CD4-positive, alpha-beta T cell (primary cell): ENCODE results near the gene SAMD14. TPM values are rescaled to one million over a fixed set of nuclear protein-coding genes. Genes with fewer than 3 reads are reported as not detected.
A peak's percentile ranks its signal among the peaks of the same experiment; 100 is the strongest.

Experiments used
- ATAC-seq: fragments of 200-7000 bp; cut with Tn5 transposase; one replicate; pipeline ENCODE4 v1.10.0; 2022; ENCODE audit warnings: mild to moderate bottlenecking; ENCODE audit not compliant: poor library complexity
- CTCF ChIA-PET: fragments of 350-600 bp; sonication (Branson Sonifier 250); formaldehyde crosslinking; loops from one replicate; lab custom pipeline; 2021; ENCODE audit warnings: antibody characterized with exemption, inconsistent platforms; lab: Charles Lee
- POLR2A ChIA-PET: fragments of 350-600 bp; sonication (Branson Sonifier 250); formaldehyde crosslinking; loops from one replicate; lab custom pipeline; 2021; ENCODE audit warnings: antibody characterized with exemption, inconsistent platforms; lab: Charles Lee
- DNase-seq, 14 experiments: peaks; one replicate each; pipeline ENCODE4 v3.0.0-alpha.2; 2013 to 2020; ENCODE audit warnings: mixed read lengths in 2 of 14
- H3K27ac ChIP-seq, 2 donors: one replicate each; pipeline versions ENCODE4 v1.5.1 to v1.7.0; 2013; ENCODE audit warnings: low read length in 2 of 2, low read depth in 1 of 2, mild to moderate bottlenecking in 1 of 2
- H3K27me3 ChIP-seq, 2 experiments: 1 replicate in 1 of 2; 2 replicates in 1 of 2; pipeline versions ENCODE4 v1.6.1 to v1.7.0; 2013; ENCODE audit warnings: low read length in 2 of 2, control low read depth in 1 of 2, mild to moderate bottlenecking in 1 of 2, moderate library complexity in 1 of 2; ENCODE audit not compliant: insufficient read depth in 2 of 2, control insufficient read depth in 1 of 2
- H3K36me3 ChIP-seq: one replicate; pipeline ENCODE4 v1.6.1; 2013; ENCODE audit warnings: low read length, control low read depth; ENCODE audit not compliant: insufficient read depth
- H3K4me1 ChIP-seq: one replicate; pipeline ENCODE4 v1.6.1; 2013; ENCODE audit warnings: low read length, control low read depth; ENCODE audit not compliant: insufficient read depth
- H3K4me3 ChIP-seq: one replicate; pipeline ENCODE4 v1.5.1; 2013; ENCODE audit warnings: mild to moderate bottlenecking, low read length, moderate library complexity
- H3K9me3 ChIP-seq, 2 experiments: 1 replicate in 1 of 2; 2 replicates in 1 of 2; pipeline versions ENCODE4 v1.6.1 to v1.7.0; 2013; ENCODE audit warnings: low read length in 2 of 2, mild to moderate bottlenecking in 2 of 2, control low read depth in 1 of 2, moderate library complexity in 1 of 2; ENCODE audit not compliant: control insufficient read depth in 1 of 2, insufficient read depth in 1 of 2
- H3K27ac Mint-ChIP-seq: one replicate; pipeline ENCODE4 v1.8.0; 2020; ENCODE audit warnings: mixed read lengths
- H3K27me3 Mint-ChIP-seq: one replicate; pipeline ENCODE4 v1.8.0; 2021; ENCODE audit warnings: mixed read lengths
- H3K36me3 Mint-ChIP-seq: one replicate; pipeline ENCODE4 v1.8.0; 2021; ENCODE audit warnings: low read depth, mixed read lengths
- H3K4me1 Mint-ChIP-seq: one replicate; pipeline ENCODE4 v1.8.0; 2021; ENCODE audit warnings: low read depth, mixed read lengths
- H3K4me3 Mint-ChIP-seq: one replicate; pipeline ENCODE4 v1.8.0; 2020; ENCODE audit warnings: mild to moderate bottlenecking, mixed read lengths
- H3K9me3 Mint-ChIP-seq: one replicate; pipeline ENCODE4 v1.8.0; 2020; ENCODE audit warnings: mixed read lengths
- CTCF ChIP-seq: fragments of 200-600 bp; IDR thresholded peaks from one replicate; pipeline ENCODE4 v1.8.0; 2022; ENCODE audit warnings: antibody characterized with exemption, mild to moderate bottlenecking
- intact Hi-C, 2 experiments: fragments of 100-400 bp; cut with DNase I in 1 of 2; cut with micrococcal nuclease in 1 of 2; formaldehyde crosslinking; loops; one replicate each; pipeline versions ENCODE4 v1.15.1 to v1.9.0; 2023 to 2025; cut with DNase I, micrococcal nuclease
- total RNA-seq, 174 experiments: library from RNA in 2 of 174; stranded (reverse) in 2 of 174; gene quantifications; one replicate each; pipeline ENCODE4 v1.2.3 and lab custom pipeline; 2021 to 2026

SAMD14 gene
- total RNA-seq, 2 experiments from 2014 or later: 0.33 to 0.53 TPM

- TF ChIP-seq CTCF: no peak
- H3K4me1 Mint-ChIP-seq: peaks cover 43% of the 10 kb centered on the region
- no peaks in the 10 kb centered on the region for H3K27me3 ChIP-seq
- H3K4me3 Mint-ChIP-seq: peak overlapping the region; percentile 96
- peaks cover 25% of the 10 kb centered on the region for H3K4me1 ChIP-seq
- no peaks in the 10 kb centered on the region for H3K9me3 Mint-ChIP-seq
- DNase-seq (peak in 1 of 14 experiments; percentile 17), ATAC-seq (no peak)
- peaks cover 26% of the 10 kb centered on the region for H3K36me3 ChIP-seq
- CTCF ChIA-PET: interaction anchor here (1.4 kb wide), 1 partner anchor 73 kb away, joined by 3 read pairs; no protein-coding TSS in a partner anchor
- H3K36me3 Mint-ChIP-seq: peaks cover 39% of the 10 kb centered on the region
- H3K4me3 ChIP-seq: peak overlapping the region; percentile 92
- peak overlapping the region; percentile 88 for H3K27ac Mint-ChIP-seq
- POLR2A ChIA-PET: interaction anchor here (1.3 kb wide), 1 partner anchor 25 kb away, joined by 3 read pairs; no protein-coding TSS in a partner anchor
- no peaks in the 10 kb centered on the region for H3K27me3 Mint-ChIP-seq
- H3K27ac ChIP-seq: no peak overlapping the region
- no peaks in the 10 kb centered on the region for H3K9me3 ChIP-seq
- intact Hi-C loops: loop anchor here in 1 of 2 experiments (5.0 to 10.0 kb wide), 3 partner anchors 56 to 391 kb away; partner anchors contain the start of genes PPP1R9B and SLC35B1
These were observed 33.9 kb downstream of the SAMD14 start for GRCh38 chr17:50096092-50096491.

GRCh38 chr17:50095626-50096037, 34.3 kb downstream of the SAMD14 start:
- H3K9me3 Mint-ChIP-seq: no peaks in the 10 kb centered on the region
- Histone ChIP-seq H3K4me1 (peaks cover 25% of the 10 kb centered on the region), H3K9me3 (no peaks in the 10 kb centered on the region), H3K27me3 (no peaks in the 10 kb centered on the region), H3K36me3 (peaks cover 25% of the 10 kb centered on the region), H3K4me3 (peak overlapping the region; percentile 92), H3K27ac (peak overlapping the region; percentile 22 to 68)
- H3K27me3 Mint-ChIP-seq: no peaks in the 10 kb centered on the region
- intact Hi-C loops: loop anchor here (2.0 to 10.0 kb wide), 4 partner anchors 57 to 391 kb away; partner anchors contain the start of genes PPP1R9B (in 1 of the 2) and SLC35B1 (in 1 of the 2)
- ChIA-PET CTCF (interaction anchor here (1.4 kb wide), 1 partner anchor 74 kb away, joined by 3 read pairs; no protein-coding TSS in a partner anchor), POLR2A (interaction anchor here (1.3 kb wide), 1 partner anchor 26 kb away, joined by 3 read pairs; no protein-coding TSS in a partner anchor)
- peak overlapping the region; percentile 88 for H3K27ac Mint-ChIP-seq
- peak overlapping the region; percentile 96 for H3K4me3 Mint-ChIP-seq
- peaks cover 40% of the 10 kb centered on the region for H3K4me1 Mint-ChIP-seq
- H3K36me3 Mint-ChIP-seq: peaks cover 36% of the 10 kb centered on the region
- DNase-seq (peak in 2 of 14 experiments; percentile 14 to 57), ATAC-seq (no peak)
- no peak for TF ChIP-seq CTCF

- peak; percentile 90 to 98 (median 96) for DNase-seq
These were observed 35.0 kb downstream of the SAMD14 start, which contains the start of gene PDK2 for GRCh38 chr17:50094753-50095619. TSS of gene PDK2 (plus strand) at chr17:50095351. CDS start at chr17:50095436, 85 bp downstream.

More at GRCh38 chr17:50094753-50095619, 35.0 kb downstream of the SAMD14 start, which contains the start of gene PDK2:
- TF ChIP-seq CTCF: no peak
- intact Hi-C loops: loop anchor here (1.0 to 10.0 kb wide), 7 partner anchors 38 to 390 kb away; partner anchors contain the start of genes ITGA3 (in 1 of the 2), PPP1R9B (in 1 of the 2), SLC35B1 (in 1 of the 2) and TMEM92 (in 1 of the 2)
- Mint-ChIP-seq H3K9me3 (no peaks in the 10 kb centered on the region), H3K27ac (peak within 1 kb of the TSS; percentile 88), H3K27me3 (no peaks in the 10 kb centered on the region), H3K4me3 (peak within 1 kb of the TSS; percentile 96), H3K36me3 (peaks cover 30% of the 10 kb centered on the region), H3K4me1 (peaks cover 34% of the 10 kb centered on the region)
- Histone ChIP-seq H3K27ac (peak within 1 kb of the TSS; percentile 71 to 83), H3K27me3 (no peaks in the 10 kb centered on the region), H3K4me1 (peaks cover 25% of the 10 kb centered on the region), H3K4me3 (peak within 1 kb of the TSS; percentile 92), H3K36me3 (peaks cover 22% of the 10 kb centered on the region), H3K9me3 (no peaks in the 10 kb centered on the region)
- peak; percentile 93 for ATAC-seq
- ChIA-PET CTCF (interaction anchor here (0.6 to 2.0 kb wide), 26 partner anchors 8 to 687 kb away, joined by 3 to 17 read pairs (median 6); partner anchors contain the start of genes ITGA3, LRRC59 and SAMD14), POLR2A (interaction anchor here (0.8 to 1.5 kb wide), 17 partner anchors 9 to 1203 kb away, joined by 3 to 14 read pairs (median 4); partner anchors contain the start of genes ATP5MC1, ITGA3, PPP1R9B and XYLT2)
